ENCODE data around the gene ZNF618. TPM values are rescaled to one million over a fixed set of nuclear protein-coding genes. Genes with fewer than 3 reads are reported as not detected.

Gene ZNF618
- total and polyA plus RNA-seq, 2 experiments from 2014 or later, result 12.1 to 22.1 TPM

GRCh38 chr9:113910036-113910639 lies 34.0 kb downstream of the ZNF618 start:
- Histone ChIP-seq H3K79me2 (replicated peaks; ENCODE audit: insufficient read depth) (peaks cover 62% of the 10 kb centered on the region), H3K36me3 (ENCODE audit: insufficient read depth) (no peaks in the 10 kb centered on the region), H3K4me2 (no peak overlapping the region), H4K20me1 (replicated peaks; ENCODE audit: insufficient read depth) (peaks cover 21% of the 10 kb centered on the region; the same call in 1 of the 2 replicates), H2AFZ (no peak overlapping the region), H3K4me3 (no peak overlapping the region), H3K4me1 (ENCODE audit: insufficient read depth) (peaks cover 9% of the 10 kb centered on the region; the same call in 1 of the 2 replicates), H3K27ac (ENCODE audit: low read depth) (no peak overlapping the region), H3K9me2 (ENCODE audit: insufficient read depth) (no peaks in the 10 kb centered on the region; the same call in 1 of the 2 replicates), H3K27me3 (ENCODE audit: insufficient read depth) (no peaks in the 10 kb centered on the region), H3F3A (replicated peaks; ENCODE audit: low read depth) (no peaks in the 10 kb centered on the region)
- H3K4me3 Mint-ChIP-seq, result no peak overlapping the region
- ATAC-seq (no peak), DNase-seq (ENCODE audit: low spot score) (no peak)
- peaks cover 45% of the 10 kb centered on the region for H3K4me1 Mint-ChIP-seq
- no peaks in the 10 kb centered on the region for H3K36me3 Mint-ChIP-seq (ENCODE audit: low read depth)
- TF ChIP-seq ETS1 (IDR thresholded peaks at IDR 0.05), result no peak
- no peak for TF ChIP-seq ZNF331 (CRISPR knock-in tag; IDR thresholded peaks at IDR 0.05; ENCODE audit: low read depth)
- no peak for TF ChIP-seq CTCF (conservative IDR thresholded peaks at IDR 0.05; ENCODE audit: low read depth in 2 of 2)
- no peak for TF ChIP-seq JUNB (IDR thresholded peaks at IDR 0.05; ENCODE audit: unreplicated experiment)
- no peak for TF ChIP-seq REST (IDR thresholded peaks at IDR 0.05; ENCODE audit: unreplicated experiment)
- TF ChIP-seq POLR2AphosphoS5 (IDR thresholded peaks at IDR 0.05; ENCODE audit: low read depth), result no peak
- TF ChIP-seq CREB1 (CRISPR knock-in tag; IDR thresholded peaks at IDR 0.05; ENCODE audit: low read depth), result no peak
- no peak for TF ChIP-seq ZNF114 (CRISPR knock-in tag; IDR thresholded peaks at IDR 0.05)
- TF ChIP-seq EZH2phosphoT487 (IDR thresholded peaks at IDR 0.05; ENCODE audit: unreplicated experiment), result no peak
- no peak for TF ChIP-seq STAT1 (IDR thresholded peaks at IDR 0.05; ENCODE audit: unreplicated experiment)
- no peaks in the 10 kb centered on the region; the same call in 2 of the 3 replicates for H3K9me3 Mint-ChIP-seq
- H3K27me3 Mint-ChIP-seq (ENCODE audit: insufficient read depth, low read depth, poor library complexity), result peaks cover 2% of the 10 kb centered on the region
- H3K27ac Mint-ChIP-seq, result no peak overlapping the region
